NCI-H2196 treated with DMSO at 0.1 percent for 48 hours (cell line): ENCODE results near the gene COL5A2.

Experiments
- DNase-seq: peaks from one replicate; lab custom pipeline; 2025; ENCODE audit not compliant: unreplicated experiment; lab: John Stamatoyannopoulos, UW

Gene COL5A2

DNA sequence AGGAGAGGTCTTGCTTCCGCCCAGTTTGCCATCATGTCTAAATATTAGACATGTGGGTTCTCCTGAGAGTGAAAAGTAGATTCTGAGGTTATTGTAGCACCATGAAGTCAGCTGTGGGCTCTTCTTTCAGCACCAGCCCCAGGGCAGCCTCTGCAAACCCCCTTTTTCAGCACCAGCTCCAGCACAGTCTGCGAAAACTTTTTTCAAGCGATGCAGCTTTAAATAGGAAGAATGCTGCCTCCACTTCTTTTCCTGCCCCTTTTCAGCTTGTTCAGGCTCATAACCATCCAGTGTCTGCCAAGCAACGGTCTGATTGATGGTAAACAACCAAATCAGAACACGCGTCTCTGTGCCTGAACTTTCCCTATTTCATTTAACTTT is at the start of gene COL5A2:
TSS of gene COL5A2 (minus strand) at position 192 of the 381 bp plus-strand sequence. CDS start at position 35, 157 bp downstream.
- no peak for DNase-seq

DNA sequence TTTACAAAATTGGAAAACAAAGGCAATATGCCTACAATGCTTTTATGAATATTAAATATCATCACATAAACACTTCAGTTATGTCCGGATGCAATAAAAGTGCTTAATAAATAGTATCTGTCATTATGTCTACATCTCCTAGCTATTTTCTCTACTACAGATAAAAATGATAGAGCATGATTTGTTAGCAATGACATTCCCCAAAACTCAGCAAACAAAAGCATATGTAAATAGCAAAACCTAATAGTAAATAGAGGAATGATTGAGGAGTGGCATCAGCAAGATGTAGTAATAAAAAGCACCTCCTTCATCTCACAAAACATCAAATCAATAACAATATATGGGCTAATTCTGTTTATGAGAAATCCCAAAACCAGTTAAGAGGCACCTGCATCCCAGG is 46.5 kb upstream of the COL5A2 start:
- no peak for DNase-seq

DNA sequence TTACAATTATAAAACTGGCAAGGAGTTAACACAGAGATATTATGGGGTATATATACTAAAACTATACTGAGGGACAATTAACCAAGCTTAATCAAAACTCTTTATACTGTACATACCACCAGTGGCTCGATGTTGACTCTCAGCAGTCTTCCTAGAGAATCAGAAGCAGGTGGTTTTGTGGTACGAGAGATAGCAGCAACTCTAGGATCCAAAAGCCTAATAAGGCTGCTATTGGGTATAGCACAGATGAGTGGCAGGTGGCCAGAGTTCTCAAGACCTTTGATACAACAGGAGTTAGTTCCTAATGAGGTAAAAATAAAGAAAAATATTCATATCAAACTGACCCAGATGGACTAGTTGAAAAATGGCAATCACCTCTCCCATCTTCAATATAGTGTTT is 45.5 kb upstream of the COL5A2 start:
- DNase-seq: no peak

DNA sequence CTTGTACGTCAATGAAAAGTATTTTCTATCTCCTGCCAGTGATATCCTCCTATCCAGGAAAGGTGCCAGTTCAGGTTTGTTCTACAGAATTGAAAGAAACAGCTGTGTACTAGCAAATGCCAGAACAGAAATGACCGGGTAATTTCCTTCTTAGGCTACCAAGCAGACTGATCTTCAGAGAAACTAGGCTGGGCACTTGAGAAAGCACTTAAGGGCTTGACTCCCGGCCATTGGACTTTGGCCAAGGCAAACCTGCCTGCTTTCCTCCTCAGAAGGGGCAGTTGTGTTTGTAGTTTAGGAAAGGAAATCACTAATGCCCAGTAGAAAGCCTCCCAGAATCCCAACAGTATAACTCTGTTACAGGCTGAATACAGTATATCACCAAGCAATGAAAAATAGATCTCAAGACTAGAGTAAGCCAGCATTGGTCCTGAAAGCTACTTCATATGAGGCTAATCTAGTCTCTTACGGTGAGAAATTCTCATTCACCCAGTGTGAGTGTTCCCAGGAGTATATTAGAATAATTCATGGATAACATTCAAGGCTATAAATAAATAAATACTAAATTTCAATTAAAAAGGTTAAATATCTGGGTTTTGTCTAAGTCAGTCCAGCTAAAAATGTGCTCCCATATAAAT is 43.0 kb upstream of the COL5A2 start:
- DNase-seq: no peak

DNA sequence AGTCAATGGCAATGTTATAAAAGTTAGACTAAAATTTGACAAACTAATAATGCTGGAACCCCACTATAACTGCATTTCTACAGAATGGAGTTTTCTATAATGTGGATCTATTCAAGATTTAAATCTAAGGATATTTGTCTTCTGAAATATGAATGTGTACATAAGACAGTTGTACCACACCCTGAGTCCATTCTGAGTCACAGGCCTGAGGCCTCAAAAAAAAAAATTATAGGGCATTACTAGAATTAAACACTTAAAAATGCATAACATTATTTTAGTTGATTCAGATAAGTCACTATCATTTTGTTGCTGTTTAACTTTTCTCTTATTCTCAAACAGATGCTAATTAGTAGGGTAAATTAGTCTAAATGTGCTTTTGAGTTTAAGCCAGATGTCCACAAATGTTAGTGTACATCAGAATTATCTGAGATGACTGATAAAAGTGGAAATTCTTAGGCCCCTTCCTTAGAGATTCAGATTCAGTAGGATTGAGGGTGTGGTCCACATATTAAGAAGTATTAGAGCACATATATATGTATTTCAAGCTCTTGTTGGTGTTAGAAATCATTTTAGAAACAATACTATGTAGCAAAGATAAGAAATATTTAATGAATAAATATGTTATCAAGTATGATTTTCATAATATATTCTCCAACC is 42.4 kb upstream of the COL5A2 start:
- no peak for DNase-seq

DNA sequence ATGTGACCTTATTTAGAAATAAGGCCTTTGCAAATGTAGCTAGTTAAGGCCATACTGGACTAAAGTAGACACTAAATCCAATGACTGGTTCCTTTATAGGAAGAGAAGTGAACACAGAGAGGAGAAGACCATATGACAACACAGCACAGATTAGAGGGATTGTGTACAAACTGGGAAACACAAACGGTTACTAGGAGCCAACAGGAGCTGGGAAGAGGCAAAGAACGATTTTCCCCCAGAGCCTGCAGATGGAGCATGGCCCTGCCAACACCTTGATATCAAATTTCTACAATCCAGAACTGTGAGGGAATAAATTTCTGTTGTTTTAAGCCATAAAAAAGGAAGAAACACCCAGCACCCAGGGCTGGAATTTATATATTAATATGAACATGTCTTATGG is 38.7 kb upstream of the COL5A2 start:
- no peak for DNase-seq

DNA sequence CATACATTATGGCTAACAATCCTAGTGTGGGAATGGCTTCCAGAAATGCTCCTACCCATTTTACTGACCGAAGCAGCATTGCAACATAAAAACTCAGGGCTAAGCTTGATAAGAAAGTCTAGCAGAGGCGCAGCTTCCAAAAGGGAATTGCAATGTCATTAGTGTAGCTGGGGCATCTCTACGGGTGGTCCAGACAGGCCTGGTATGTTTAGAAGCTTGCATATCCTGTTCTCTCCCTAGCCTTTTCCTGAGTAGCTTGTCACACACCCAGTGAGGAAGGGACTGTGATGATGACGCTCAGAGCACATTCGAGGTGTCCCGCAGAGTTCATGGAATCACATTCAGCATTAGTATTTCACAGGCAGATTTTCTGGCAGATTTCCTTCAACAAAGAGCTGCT is 38.0 kb upstream of the COL5A2 start:
- no peak for DNase-seq

DNA sequence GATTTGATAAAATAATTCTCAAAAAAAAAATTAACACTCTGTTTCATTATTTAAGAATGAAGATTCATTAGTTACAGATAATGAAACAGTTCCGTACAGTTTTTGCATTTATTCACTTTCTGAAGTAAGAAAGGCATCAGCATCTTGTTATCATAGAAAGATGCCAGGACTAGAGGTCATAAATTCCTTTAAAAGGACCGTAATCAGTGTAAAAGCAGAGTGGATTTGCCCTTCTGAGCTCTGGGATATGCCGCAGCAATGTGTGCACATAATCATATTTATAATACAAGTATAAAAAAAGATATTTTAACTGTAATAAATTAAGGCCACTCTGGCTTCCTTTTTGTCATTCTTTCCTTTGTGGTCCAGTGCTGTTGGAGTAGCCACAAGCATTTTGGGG is 37.5 kb upstream of the COL5A2 start:
- no peak for DNase-seq

DNA sequence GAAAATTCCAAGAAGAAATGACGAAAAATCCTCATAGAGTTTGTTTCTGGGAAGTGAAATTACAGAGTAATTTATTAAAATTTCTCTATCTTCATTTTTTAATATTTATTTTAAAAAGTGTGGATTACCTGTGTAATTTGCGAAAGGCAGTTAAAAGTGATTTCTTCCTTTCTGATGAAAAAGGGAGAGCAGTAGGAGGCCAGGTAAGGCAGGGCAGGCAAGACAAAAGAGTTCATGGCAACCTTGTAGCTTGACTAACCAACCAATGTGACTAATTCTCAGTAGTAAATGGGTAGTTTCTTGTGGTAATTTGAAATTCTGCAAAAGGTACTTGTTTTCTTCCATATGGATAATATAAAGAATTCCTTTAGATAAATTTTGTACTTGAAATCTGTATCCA is 34.9 kb upstream of the COL5A2 start:
- DNase-seq: no peak

DNA sequence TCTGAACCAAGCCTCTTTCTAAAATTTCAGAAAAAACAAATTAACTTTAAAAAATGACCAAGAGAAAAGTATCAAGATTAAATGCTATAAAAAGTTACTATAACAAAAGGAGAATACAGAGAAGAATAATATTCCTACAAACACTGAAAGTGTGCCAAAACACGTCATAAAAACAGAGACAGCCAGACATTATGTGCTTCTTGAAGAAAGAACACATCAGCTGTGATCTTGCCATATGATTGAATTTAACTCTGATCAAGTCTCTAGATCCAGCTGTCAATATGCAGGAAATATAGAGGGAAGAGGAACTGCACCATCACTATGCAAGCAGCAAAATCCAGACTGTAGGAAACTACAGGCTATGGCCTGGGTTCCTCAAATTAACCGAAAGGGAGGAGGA is 33.7 kb upstream of the COL5A2 start:
- no peak for DNase-seq

DNA sequence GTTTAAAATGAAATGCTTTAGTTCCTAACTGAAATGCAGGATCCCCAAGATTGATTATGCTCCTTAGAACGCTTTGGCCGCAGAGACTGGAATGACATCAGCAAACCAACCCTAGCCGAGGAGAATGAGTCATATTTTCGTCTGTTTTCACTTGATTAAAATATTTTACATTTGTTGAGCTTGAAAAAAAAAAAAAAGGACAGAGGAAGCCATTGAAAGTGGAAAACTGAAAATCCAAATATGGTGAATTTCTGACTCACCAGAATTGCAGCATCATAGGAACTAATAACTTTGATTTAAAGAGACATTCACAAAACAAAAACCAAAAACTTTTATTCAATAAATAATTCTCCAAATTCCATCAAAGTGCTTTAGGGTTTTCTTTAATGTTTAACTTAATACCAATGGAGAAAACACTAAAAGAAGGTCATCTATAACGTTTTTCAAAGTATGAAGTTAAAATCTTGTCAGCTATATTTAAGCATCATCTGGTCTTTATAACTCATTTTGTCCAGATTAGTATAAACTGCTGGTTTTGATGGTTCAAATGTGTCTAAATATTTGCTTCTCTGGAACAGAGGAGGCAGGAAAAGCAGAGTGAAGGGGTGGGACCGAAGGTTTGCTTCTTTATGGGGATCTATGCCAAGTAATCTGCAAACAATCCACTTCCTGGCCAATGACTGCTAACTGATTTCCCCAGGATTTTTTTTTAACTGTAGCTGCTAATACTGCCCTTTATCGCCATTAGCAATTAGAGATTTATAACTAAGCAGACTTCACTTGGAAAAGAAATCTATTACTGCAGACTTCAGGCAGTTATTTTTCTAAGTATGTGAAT is 30.9 kb upstream of the COL5A2 start:
- no peak for DNase-seq

DNA sequence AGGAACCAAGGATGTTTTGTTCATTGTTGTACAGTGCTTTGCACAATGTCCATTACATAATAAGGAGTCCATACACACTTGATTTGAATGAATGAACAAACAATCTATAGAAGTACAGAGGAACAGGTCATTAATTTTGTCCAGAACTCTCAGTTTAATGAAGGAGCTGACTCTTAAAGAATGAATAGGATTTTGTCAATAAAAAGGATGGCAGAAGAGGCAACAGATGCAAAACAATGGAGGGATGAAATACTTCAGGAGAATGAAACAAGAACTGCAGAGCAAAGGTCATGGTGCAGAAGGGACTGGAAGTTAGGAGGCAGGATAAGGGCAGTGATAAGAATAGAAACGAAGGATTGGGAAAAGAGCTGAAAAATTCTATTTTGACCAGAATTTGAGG is 28.7 kb upstream of the COL5A2 start:
- DNase-seq: no peak

DNA sequence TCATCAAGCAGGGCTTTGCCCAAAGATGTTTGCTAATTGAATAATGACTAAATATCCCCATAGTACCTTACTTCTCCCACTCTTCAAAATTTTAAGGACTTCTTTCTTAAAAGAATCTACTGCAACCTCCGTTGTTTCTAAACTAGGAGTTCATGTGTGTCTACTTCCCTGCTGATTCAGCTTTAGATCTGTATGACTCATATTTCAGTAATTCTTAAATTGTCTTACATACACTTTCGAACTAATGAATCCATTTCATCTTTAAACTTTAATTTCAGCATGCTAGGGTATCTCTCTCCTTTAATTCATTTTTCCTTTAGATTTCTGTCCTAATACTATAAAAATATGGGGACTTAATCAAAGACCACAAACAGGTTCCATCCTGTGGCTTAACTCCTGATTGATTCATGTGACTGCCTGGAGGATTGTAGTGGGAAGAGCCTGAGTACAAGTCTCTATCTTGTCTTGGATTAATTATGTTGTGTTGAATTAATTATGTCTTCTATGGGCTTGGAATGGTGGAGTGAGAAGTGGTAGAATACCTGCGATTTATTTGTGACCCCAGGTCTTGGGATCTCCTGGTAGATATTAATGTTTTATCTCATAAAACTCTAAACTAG is 24.9 kb upstream of the COL5A2 start:
- DNase-seq: no peak

DNA sequence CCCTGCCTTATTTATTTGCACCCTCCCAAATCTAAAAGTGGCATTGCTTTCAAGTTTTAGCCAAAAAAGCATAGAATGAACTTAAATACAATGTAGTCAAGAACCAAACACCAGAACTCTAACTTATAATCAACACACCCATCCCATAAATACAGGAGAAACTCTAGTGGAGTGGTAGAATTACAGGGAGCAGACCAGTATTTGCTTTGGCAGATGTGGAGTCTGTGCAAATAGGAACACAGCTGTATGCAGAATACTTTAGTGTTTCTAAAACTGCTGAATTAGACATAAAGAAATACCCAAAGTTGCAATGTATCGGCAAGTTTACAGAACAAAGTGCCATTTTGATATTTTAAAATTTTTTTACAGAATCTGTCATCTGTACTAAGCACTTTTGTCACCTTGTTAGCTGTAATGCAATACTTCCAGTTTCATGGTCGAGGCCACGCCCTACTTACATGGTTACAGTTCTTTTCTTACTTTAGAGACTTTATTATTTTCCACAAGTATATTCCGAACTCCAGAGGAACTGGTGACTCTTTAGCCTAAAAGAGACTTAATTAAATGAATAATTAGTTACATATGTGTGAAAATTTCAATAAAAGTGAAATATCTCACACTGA is 23.7 kb upstream of the COL5A2 start:
- DNase-seq: no peak

DNA sequence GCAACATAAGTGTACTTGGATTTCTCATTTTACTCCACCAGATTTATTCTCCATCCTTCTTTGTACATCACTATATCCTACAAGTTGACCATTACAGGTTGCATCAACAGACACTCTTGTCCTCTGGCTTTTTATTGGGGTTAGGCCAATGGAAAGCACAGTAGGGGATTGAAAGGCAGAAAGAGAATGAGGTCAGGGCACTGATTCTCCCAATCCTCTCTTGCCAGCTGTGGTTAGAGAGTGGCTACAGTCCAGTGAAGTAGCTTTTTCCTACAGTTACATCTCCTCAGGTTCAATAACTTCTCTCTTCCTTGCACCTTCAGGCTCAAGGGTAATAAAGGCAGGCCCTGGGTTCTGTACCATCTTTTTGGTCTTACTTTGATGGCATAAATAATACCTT is 20.2 kb upstream of the COL5A2 start:
- no peak for DNase-seq

DNA sequence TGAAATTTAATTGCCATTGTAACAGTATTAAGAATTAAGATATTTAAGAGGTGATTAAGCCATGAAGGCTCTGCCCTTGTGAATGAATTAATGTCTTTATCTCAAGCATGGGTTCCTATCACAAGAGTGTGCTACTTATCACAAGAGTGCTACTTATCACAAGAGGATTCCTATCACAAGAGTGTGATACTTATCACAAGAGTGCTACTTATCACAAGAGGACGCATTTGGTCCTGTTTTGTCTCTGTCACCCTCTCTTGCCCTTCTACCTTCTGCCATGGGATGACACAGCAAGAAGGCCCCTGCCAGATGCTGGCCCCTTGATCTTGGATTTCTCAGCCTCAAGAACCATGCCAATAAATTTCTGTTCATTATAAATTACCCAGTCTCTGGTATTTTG is 13.2 kb upstream of the COL5A2 start:
- no peak for DNase-seq

DNA sequence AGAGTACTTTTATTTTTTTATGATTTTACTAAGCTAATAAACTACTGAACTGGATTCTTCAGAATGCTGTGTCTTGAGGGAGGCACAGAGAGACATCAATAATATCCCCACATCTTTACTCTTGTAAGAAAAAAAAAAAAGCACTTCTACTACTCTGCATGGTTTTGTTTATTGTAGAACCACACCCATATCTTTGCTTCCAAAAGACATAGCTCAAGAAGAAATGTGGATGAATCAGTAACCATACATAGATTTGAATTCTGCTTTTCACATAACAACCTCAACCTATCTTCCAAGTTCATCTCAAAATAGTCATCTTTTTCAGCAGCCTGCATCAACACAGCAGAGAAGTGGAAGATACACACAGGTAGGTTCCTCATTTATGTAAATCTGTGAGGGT is 12.2 kb upstream of the COL5A2 start:
- DNase-seq: no peak

DNA sequence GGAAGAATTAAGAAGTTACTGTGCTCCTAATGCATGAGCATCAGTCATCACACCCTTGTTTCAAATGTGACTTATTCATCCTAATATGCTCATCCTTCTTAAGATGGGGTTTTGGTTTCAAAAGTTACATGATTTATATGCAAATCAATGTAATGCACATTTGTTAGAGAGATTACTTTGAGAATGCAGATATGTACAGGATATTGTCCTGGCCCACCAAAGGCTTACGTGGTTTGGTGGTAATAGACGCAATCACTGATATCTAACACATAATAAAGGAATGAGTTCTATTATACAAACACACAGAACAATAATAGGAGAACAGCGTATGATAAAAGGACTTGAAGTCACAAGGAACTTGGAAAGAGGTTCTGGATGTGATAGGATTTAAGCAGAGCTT is 11.1 kb upstream of the COL5A2 start:
- DNase-seq: no peak

DNA sequence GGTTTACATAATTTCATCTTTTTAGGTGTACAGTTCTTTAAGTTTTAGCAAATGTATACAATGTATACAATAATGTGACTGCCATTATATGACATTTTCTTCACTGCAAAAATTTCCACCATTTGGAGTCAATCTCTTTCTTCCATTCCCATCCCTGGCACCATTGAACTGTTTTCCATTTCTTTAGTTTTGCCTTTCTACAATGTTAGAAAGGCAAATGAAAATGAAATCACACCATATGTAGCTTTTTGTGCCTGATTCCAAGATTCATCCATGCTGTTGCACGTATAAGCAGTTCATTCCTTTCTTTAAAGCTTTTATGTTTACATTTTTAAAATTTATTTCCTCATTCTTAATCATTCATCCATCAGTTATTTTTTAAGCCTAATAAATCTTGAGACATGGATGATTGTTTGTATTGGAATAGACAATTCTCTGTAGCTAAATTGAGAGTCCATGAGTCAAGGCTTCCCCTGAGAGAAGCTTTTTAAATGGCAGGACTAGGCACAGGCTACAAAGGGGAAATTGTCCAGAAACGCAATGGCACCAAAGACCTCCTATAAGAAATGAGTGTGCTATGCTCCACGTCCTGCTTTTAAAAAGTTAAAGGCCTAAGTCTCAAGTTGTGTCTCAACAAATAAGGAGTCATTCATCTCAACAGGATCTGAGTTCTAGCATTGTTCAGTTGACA is 8.7 kb upstream of the COL5A2 start:
- DNase-seq: no peak

DNA sequence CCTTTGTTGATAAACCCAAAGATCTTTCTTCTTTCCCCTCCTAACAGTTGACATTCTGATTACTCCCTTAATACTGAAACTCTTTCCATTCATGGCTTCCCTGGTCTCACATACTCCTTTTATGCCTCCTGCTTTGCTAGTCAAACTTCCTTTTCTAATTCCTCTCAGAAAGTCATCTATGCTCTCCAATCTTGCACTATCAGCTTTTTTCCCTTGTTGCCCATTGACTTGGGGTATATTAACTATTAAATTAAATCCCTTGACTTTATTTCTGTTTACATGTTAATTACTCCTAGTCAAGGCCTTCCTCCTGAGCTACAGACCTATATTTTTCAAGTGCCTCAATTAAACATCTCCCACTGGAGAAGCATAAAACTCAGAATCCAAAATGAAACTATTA is 3.6 kb upstream of the COL5A2 start:
- no peak for DNase-seq

DNA sequence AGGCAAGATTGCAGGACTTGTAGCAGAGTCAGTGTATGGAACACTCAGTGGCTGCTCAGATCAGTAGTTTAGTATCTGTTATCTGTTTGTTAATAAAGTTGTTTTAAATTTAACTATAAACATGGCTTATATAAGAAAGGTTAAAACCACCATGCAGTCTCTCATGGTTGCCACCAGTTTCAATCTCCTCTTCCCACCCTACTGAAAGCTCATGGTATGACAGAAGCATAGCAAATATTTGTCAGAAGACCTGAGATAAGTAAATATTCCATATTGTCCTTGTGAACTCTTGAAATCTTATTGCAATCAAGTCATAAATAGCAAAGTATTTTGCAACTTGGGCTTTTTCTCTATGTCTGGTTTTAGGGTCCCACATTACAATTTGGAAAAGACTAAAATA is 2.1 kb upstream of the COL5A2 start:
- DNase-seq: no peak
